Keratinocyte (primary cell): ENCODE measurements around the gene ADARB2. TPM values are rescaled to one million over a fixed set of nuclear protein-coding genes. Genes with fewer than 3 reads are reported as not detected.

ENCODE experiments used
- DNase-seq: peaks from one replicate; pipeline ENCODE4 v3.0.0-alpha.2; 2011; ENCODE audit warnings: low read depth, missing footprints, low spot score
- FAIRE-seq: peaks from 2 replicates; lab custom pipeline; 2011; peaks lifted over from hg19 to GRCh38; lab: Jason Lieb, UNC
- H2AFZ ChIP-seq: 2 replicates; pipeline ENCODE4 v1.6.0; 2012; ENCODE audit warnings: low read length, control low read depth, inconsistent platforms; ENCODE audit not compliant: control insufficient read depth
- H3K27ac ChIP-seq: 2 replicates; pipeline ENCODE4 v1.5.1; 2011; ENCODE audit warnings: low read length; ENCODE audit not compliant: control insufficient read depth, insufficient read depth
- H3K27me3 ChIP-seq: 3 replicates; pipeline ENCODE4 v1.6.0; 2011; ENCODE audit warnings: low read length; ENCODE audit not compliant: control insufficient read depth, insufficient read depth; ENCODE audit errors: extremely low read depth
- H3K36me3 ChIP-seq, 2 experiments: 2 replicates in 1 of 2; 3 replicates in 1 of 2; pipeline ENCODE4 v1.5.1; 2011; ENCODE audit warnings: low read length in 2 of 2, mild to moderate bottlenecking in 1 of 2; ENCODE audit not compliant: control insufficient read depth in 2 of 2, insufficient read depth in 2 of 2; ENCODE audit errors: extremely low read depth in 1 of 2
- H3K4me1 ChIP-seq: 3 replicates; pipeline ENCODE4 v1.5.1; 2011; ENCODE audit warnings: low read length; ENCODE audit not compliant: control insufficient read depth, insufficient read depth; ENCODE audit errors: extremely low read depth
- H3K4me2 ChIP-seq: 3 replicates; pipeline ENCODE4 v1.6.0; 2011; ENCODE audit warnings: low read depth, low read length; ENCODE audit not compliant: control insufficient read depth, insufficient read depth; ENCODE audit errors: extremely low read depth
- H3K4me3 ChIP-seq, 3 experiments: fragments of 200-600 bp in 1 of 3; sonication (generic) in 1 of 3; 2 replicates in 2 of 3; 3 replicates in 1 of 3; pipeline ENCODE4 v1.5.1; 2011 to 2016; ENCODE audit warnings: low read length in 3 of 3, mild to moderate bottlenecking in 3 of 3, control low read depth in 2 of 3, inconsistent platforms in 1 of 3, low read depth in 1 of 3, mixed read lengths in 1 of 3, mixed run types in 1 of 3, moderate library complexity in 1 of 3; ENCODE audit not compliant: control insufficient read depth in 2 of 3, insufficient read depth in 2 of 3; ENCODE audit errors: extremely low read depth in 1 of 3
- H3K79me2 ChIP-seq: 2 replicates; pipeline ENCODE4 v1.6.0; 2012; ENCODE audit warnings: low read length; ENCODE audit not compliant: control insufficient read depth, insufficient read depth
- H3K9ac ChIP-seq: 3 replicates; pipeline ENCODE4 v1.6.0; 2011; ENCODE audit warnings: low read length; ENCODE audit not compliant: control insufficient read depth, insufficient read depth; ENCODE audit errors: extremely low read depth
- H3K9me1 ChIP-seq: 3 replicates; pipeline ENCODE4 v1.6.0; 2011; ENCODE audit warnings: low read length; ENCODE audit not compliant: control insufficient read depth, insufficient read depth; ENCODE audit errors: extremely low read depth
- H3K9me3 ChIP-seq: 2 replicates; pipeline ENCODE4 v1.5.1; 2012; ENCODE audit warnings: low read depth, low read length; ENCODE audit not compliant: control insufficient read depth
- H4K20me1 ChIP-seq: 3 replicates; pipeline ENCODE4 v1.6.0; 2011; ENCODE audit warnings: low read length; ENCODE audit not compliant: control insufficient read depth, insufficient read depth; ENCODE audit errors: extremely low read depth
- EZH2 ChIP-seq: IDR thresholded peaks from one replicate; pipeline ENCODE4 v1.6.1; 2012; ENCODE audit warnings: inconsistent platforms, mild to moderate bottlenecking, low read length, moderate library complexity
- dilution Hi-C: fragments of 300-500 bp; cut with MboI; formaldehyde crosslinking; loops from one replicate; pipeline ENCODE4 v1.7.0; 2020; ENCODE audit warnings: low sequenced_read_pairs; ENCODE audit not compliant: extremely low pct_ligation_motif_present
- polyA plus RNA-seq, 5 experiments: library from polyadenylated mRNA; depleted of rRNA in 3 of 5; stranded (reverse) in 3 of 5; stranded (forward) in 1 of 5; unstranded in 1 of 5; fragments of >200 nt; gene quantifications; 1 replicate in 1 of 5; 2 replicates in 3 of 5; 3 replicates in 1 of 5; pipeline versions ENCODE4 v1.2.1 to v1.2.3, GENCODE V29; 2011 to 2012; ENCODE audit warnings: missing spikeins in 2 of 5, low read depth in 1 of 5, low replicate concordance in 1 of 5
- TF ChIP-seq, protein P1 (sequence below), 3 experiments: IDR thresholded peaks in 1 of 3; conservative IDR thresholded peaks in 1 of 3; optimal IDR thresholded peaks in 1 of 3; 2 replicates in 2 of 3; 3 replicates in 1 of 3; pipeline versions ENCODE3 to v1.5.1; 2011; ENCODE audit warnings: low read length in 3 of 3, mild to moderate bottlenecking in 3 of 3, moderate library complexity in 2 of 3, control low read depth in 1 of 3, inconsistent platforms in 1 of 3; ENCODE audit not compliant: insufficient read depth in 2 of 3; ENCODE audit errors: extremely low read depth in 1 of 3

The ADARB2 gene
- polyA plus RNA-seq, 1 donor (not counting 4 experiments of a cell fraction or from before 2014, with no cell fraction given): not detected

GRCh38 chr10:1666147-1666546 is 71.2 kb downstream of the ADARB2 start:
- Histone ChIP-seq H3K27ac (no peak overlapping the region), H3K9ac (no peak overlapping the region), H3K4me2 (no peak overlapping the region), H3K4me1 (peaks cover 3% of the 10 kb centered on the region), H2AFZ (no peak overlapping the region), H3K27me3 (no peaks in the 10 kb centered on the region), H3K9me3 (no peaks in the 10 kb centered on the region), H4K20me1 (no peaks in the 10 kb centered on the region), H3K79me2 (no peaks in the 10 kb centered on the region), H3K4me3 (no peak overlapping the region), H3K9me1 (no peaks in the 10 kb centered on the region), H3K36me3 (no peaks in the 10 kb centered on the region)
- DNase-seq (no peak), FAIRE-seq (no peak)
- TF ChIP-seq, protein P1, sequence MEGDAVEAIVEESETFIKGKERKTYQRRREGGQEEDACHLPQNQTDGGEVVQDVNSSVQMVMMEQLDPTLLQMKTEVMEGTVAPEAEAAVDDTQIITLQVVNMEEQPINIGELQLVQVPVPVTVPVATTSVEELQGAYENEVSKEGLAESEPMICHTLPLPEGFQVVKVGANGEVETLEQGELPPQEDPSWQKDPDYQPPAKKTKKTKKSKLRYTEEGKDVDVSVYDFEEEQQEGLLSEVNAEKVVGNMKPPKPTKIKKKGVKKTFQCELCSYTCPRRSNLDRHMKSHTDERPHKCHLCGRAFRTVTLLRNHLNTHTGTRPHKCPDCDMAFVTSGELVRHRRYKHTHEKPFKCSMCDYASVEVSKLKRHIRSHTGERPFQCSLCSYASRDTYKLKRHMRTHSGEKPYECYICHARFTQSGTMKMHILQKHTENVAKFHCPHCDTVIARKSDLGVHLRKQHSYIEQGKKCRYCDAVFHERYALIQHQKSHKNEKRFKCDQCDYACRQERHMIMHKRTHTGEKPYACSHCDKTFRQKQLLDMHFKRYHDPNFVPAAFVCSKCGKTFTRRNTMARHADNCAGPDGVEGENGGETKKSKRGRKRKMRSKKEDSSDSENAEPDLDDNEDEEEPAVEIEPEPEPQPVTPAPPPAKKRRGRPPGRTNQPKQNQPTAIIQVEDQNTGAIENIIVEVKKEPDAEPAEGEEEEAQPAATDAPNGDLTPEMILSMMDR (optimal IDR thresholded peaks at IDR 0.05 in 1 of 3, IDR thresholded peaks at IDR 0.05 in 1 of 3, conservative IDR thresholded peaks at IDR 0.05 in 1 of 3; ENCODE audit: extremely low read depth in 1 of 3, insufficient read depth in 2 of 3, low read length in 3 of 3): no peak
- TF ChIP-seq EZH2: no peak
- dilution Hi-C loops: no loop called here

DNA sequence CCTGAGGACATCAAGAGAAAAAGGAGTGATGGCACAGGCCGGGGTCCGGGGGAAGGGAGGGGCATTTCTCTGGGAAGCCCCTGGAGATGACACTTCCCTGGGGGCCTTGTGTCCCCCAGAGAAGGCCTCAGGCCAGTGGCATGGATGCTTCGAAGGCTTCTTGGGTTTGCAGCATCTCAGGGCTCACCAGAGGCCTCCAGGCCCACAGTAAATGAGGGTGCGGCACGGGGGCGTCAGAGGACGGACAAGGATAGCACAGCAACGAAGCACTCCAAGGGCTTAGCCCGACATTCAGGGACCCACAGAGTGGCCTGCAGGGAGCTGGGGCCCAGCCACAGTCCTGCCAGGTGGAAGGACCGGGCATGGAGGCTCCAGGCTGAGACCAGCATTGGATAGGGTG is 71.6 kb downstream of the ADARB2 start:
- no peak for FAIRE-seq
- Histone ChIP-seq H3K9me1 (no peaks in the 10 kb centered on the region), H3K4me3 (no peak overlapping the region), H3K9ac (no peak overlapping the region), H2AFZ (no peak overlapping the region), H3K27ac (no peak overlapping the region), H3K36me3 (no peaks in the 10 kb centered on the region), H3K27me3 (no peaks in the 10 kb centered on the region), H3K9me3 (no peaks in the 10 kb centered on the region), H3K4me2 (no peak overlapping the region), H3K4me1 (peaks cover 3% of the 10 kb centered on the region), H3K79me2 (no peaks in the 10 kb centered on the region), H4K20me1 (no peaks in the 10 kb centered on the region)
- dilution Hi-C loops: no loop called here
- DNase-seq: no peak
- no peak for TF ChIP-seq EZH2
- TF ChIP-seq, protein P1 (optimal IDR thresholded peaks at IDR 0.05 in 1 of 3, IDR thresholded peaks at IDR 0.05 in 1 of 3, conservative IDR thresholded peaks at IDR 0.05 in 1 of 3; ENCODE audit: extremely low read depth in 1 of 3, insufficient read depth in 2 of 3, low read length in 3 of 3): no peak
